ENCODE data around the gene PEAK1.

Gene PEAK1

DNA sequence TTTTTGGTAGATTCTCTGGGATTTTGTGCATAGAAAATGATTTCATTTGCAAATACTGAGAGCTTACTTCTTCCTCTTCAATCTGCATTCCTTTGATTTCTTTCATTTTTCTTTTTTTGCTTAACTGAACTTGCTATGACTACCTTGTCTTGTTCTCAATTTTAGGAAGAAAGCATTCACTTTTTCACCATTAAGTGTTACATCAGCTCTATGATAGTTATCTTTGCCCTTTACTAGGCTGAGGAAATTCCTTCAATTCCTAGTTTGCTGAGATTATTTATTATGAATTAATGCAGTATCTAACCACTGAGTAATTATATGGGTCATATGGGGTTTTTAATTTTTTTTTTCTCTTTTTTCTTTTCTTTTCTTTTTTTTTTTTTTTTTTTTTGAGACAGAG is 172.8 kb downstream of the PEAK1 start:
- H3F3A ChIP-seq (ENCODE audit: insufficient read depth) = no peaks in the 10 kb centered on the region
- no peaks in the 10 kb centered on the region for H3K79me2 ChIP-seq (ENCODE audit: insufficient read depth, low read length)
- TF ChIP-seq EZH2phosphoT487 (conservative IDR thresholded peaks at IDR 0.05; ENCODE audit: low read length) (no peak), CTCF (IDR thresholded peaks at IDR 0.05; ENCODE audit: insufficient read depth, low read length, poor library complexity, severe bottlenecking) (no peak)
- H3K4me3 ChIP-seq (ENCODE audit: insufficient read depth, low read length, poor library complexity, severe bottlenecking) = no peak overlapping the region
- no peak overlapping the region for H3K4me2 ChIP-seq (ENCODE audit: low read depth, low read length, poor library complexity, severe bottlenecking)
- no peaks in the 10 kb centered on the region for H3K9me2 ChIP-seq (replicated peaks; ENCODE audit: insufficient read depth, low read length)
- H4K20me1 ChIP-seq (ENCODE audit: low read depth, low read length) = no peaks in the 10 kb centered on the region
- no peaks in the 10 kb centered on the region for H3K27me3 ChIP-seq (ENCODE audit: low read length)
- H2AFZ ChIP-seq (ENCODE audit: low read depth, low read length, severe bottlenecking) = no peak overlapping the region
- H3K9me3 ChIP-seq (ENCODE audit: insufficient read depth, low read length) = no peaks in the 10 kb centered on the region
- no peak overlapping the region for H3K9ac ChIP-seq (ENCODE audit: low read length)
- no peak overlapping the region for H3K27ac ChIP-seq (ENCODE audit: low read depth, low read length)
- no peaks in the 10 kb centered on the region for H3K36me3 ChIP-seq (ENCODE audit: low read length)

GRCh38 chr15:77243716-77244401 is 176.0 kb downstream of the PEAK1 start:
- H3K9me2 ChIP-seq (replicated peaks; ENCODE audit: insufficient read depth, low read length) = no peaks in the 10 kb centered on the region
- H3K27ac ChIP-seq (ENCODE audit: low read depth, low read length) = no peak overlapping the region
- H2AFZ ChIP-seq (ENCODE audit: low read depth, low read length, severe bottlenecking) = no peak overlapping the region
- no peaks in the 10 kb centered on the region for H3K9me3 ChIP-seq (ENCODE audit: insufficient read depth, low read length)
- H3K4me2 ChIP-seq (ENCODE audit: low read depth, low read length, poor library complexity, severe bottlenecking) = no peak overlapping the region
- TF ChIP-seq CTCF (IDR thresholded peaks at IDR 0.05; ENCODE audit: insufficient read depth, low read length, poor library complexity, severe bottlenecking) = no peak
- no peak for TF ChIP-seq EZH2phosphoT487 (conservative IDR thresholded peaks at IDR 0.05; ENCODE audit: low read length)
- H4K20me1 ChIP-seq (ENCODE audit: low read depth, low read length) = no peaks in the 10 kb centered on the region
- no peaks in the 10 kb centered on the region for H3K36me3 ChIP-seq (ENCODE audit: low read length)
- no peak overlapping the region for H3K4me3 ChIP-seq (ENCODE audit: insufficient read depth, low read length, poor library complexity, severe bottlenecking)
- H3K9ac ChIP-seq (ENCODE audit: low read length) = no peak overlapping the region
- no peaks in the 10 kb centered on the region for H3F3A ChIP-seq (ENCODE audit: insufficient read depth)
- no peaks in the 10 kb centered on the region for H3K27me3 ChIP-seq (ENCODE audit: low read length)
- H3K79me2 ChIP-seq (ENCODE audit: insufficient read depth, low read length) = no peaks in the 10 kb centered on the region

- Histone ChIP-seq H4K20me1 (ENCODE audit: low read depth, low read length) (no peaks in the 10 kb centered on the region), H3F3A (ENCODE audit: insufficient read depth) (no peaks in the 10 kb centered on the region), H3K9me3 (ENCODE audit: insufficient read depth, low read length) (no peaks in the 10 kb centered on the region), H3K79me2 (ENCODE audit: insufficient read depth, low read length) (no peaks in the 10 kb centered on the region), H3K4me3 (ENCODE audit: insufficient read depth, low read length, poor library complexity, severe bottlenecking) (no peak overlapping the region), H3K27me3 (ENCODE audit: low read length) (no peaks in the 10 kb centered on the region), H3K9ac (ENCODE audit: low read length) (no peak overlapping the region), H3K9me2 (replicated peaks; ENCODE audit: insufficient read depth, low read length) (no peaks in the 10 kb centered on the region), H2AFZ (ENCODE audit: low read depth, low read length, severe bottlenecking) (no peak overlapping the region), H3K27ac (ENCODE audit: low read depth, low read length) (no peak overlapping the region), H3K36me3 (ENCODE audit: low read length) (no peaks in the 10 kb centered on the region), H3K4me2 (ENCODE audit: low read depth, low read length, poor library complexity, severe bottlenecking) (no peak overlapping the region)
- no peak for TF ChIP-seq CTCF (IDR thresholded peaks at IDR 0.05; ENCODE audit: insufficient read depth, low read length, poor library complexity, severe bottlenecking)
- no peak for TF ChIP-seq EZH2phosphoT487 (conservative IDR thresholded peaks at IDR 0.05; ENCODE audit: low read length)
Observed at GRCh38 chr15:77243135-77243534, 176.8 kb downstream of the PEAK1 start.

All from SU-DHL-6 (cell line).